GM12892 (cell line): ENCODE data around the gene IFNLR1.

Experiments
- POLR2A ChIP-seq: IDR thresholded peaks from 2 replicates; pipeline ENCODE4 v1.6.1; 2011; ENCODE audit warnings: low read depth, low read length, control low read depth
- POLR2AphosphoS5 ChIP-seq: IDR thresholded peaks from 2 replicates; pipeline ENCODE4 v1.6.1; 2011; ENCODE audit warnings: low read depth, low read length, control low read depth
- TAF1 ChIP-seq: IDR thresholded peaks from 2 replicates; pipeline ENCODE4 v1.6.1; 2011; ENCODE audit warnings: low read depth, mild to moderate bottlenecking, control low read depth, low read length, borderline replicate concordance

DNA sequence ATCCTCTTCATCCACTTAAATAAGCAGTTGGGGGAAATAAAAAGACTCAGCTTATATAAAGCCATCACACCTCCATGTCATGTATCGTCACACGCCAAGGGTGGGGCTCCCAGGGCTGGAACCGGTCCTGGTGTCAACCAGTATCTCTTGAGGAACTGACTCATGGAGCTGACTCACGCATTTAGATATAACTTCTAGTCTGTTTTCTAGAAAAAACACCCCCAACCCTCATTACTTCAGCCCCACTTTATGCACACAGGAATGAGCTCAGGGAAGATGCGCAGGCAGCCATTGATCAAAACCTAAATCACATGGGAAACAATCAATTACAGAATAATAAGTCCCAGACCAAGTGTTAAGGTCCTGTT is 37.2 kb downstream of the IFNLR1 start:
- TF ChIP-seq POLR2A (no peak), POLR2AphosphoS5 (no peak), TAF1 (no peak)
